Endometrium (tissue), 2 donors: Measurements from ENCODE around the gene SLC12A7.
"Not testable (repeated sequence)": the region's sequence is repeated elsewhere in the genome, so short reads cannot be mapped to it uniquely, and the experiment has no call there.

Source experiments
- FAIRE-seq: peaks from 2 replicates; lab custom pipeline; 2012; peaks lifted over from hg19 to GRCh38; lab: Jason Lieb, UNC
- donor health status: control.
- donor health status: control.

The SLC12A7 gene

DNA sequence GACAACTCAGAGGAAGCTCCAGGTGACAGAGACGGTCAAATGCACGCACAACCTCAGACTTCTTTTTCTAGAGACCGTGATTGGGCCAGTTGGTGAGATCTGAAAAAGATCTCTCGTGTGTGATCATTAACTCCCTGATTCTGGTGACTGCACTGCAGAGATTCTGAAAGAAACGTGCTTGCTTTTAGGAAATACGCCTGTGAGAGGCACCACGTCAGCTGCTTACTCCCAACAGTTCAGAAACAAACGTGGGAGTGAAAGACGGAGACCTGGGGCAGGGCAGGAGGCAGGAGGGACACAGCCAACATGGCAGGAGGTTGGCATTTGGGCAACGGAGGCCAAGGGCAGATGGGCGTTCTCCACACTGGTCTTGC lies 15.9 kb downstream of the SLC12A7 start:
- FAIRE-seq = no peak

- FAIRE-seq = no peak
Measured at GRCh38 chr5:1095302-1095989, 16.4 kb downstream of the SLC12A7 start.

- no peak for FAIRE-seq
Measured at GRCh38 chr5:1094670-1095190, 17.1 kb downstream of the SLC12A7 start.

DNA sequence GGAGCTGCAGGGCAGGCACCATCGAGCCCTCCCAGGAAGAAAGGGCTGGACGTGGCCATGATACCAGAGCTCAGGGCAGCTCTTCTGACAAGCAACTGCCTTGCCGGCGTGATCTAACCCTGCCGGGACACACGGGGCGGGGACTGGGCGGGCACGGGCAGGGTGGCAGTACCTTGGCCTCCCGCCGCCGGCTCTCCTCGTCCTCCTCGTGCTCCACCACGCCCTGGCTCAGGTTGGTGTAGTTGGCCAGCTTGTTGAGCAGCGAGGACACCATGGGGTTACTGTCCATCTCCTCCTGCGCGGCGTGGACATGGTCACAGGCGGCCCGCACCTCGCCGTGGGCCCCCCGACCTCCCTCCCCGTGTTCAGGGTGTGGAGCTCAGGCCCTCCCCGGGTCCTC lies 18.5 kb downstream of the SLC12A7 start:
- FAIRE-seq = no peak

GRCh38 chr5:1092122-1092521 lies 19.7 kb downstream of the SLC12A7 start:
- no peak for FAIRE-seq

- no peak for FAIRE-seq
Measured at GRCh38 chr5:1091632-1092031, 20.2 kb downstream of the SLC12A7 start.

DNA sequence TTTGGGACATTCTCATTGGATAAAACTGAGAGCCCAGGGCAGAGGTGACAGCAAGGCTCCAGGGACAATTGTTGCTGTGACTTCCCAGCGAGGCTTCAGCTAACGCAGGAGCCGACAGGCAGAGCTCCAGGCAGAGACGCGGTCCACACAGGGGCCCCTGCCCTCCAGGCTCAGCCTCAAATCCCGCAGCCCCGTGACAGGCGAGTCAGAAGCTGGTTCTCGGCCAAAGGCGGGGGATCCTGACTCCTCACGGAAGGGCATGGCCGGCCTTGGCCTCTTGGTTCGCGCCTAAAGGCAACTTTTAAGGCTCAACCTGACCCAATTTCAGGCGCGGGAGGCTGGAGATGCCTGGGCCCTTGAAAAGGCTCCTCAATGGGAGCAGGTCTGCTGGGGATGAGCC lies 21.3 kb downstream of the SLC12A7 start:
- FAIRE-seq = no peak

- FAIRE-seq = no peak
Measured at GRCh38 chr5:1089621-1090040, 22.2 kb downstream of the SLC12A7 start.

GRCh38 chr5:1089146-1089545 lies 22.7 kb downstream of the SLC12A7 start:
- no peak for FAIRE-seq

DNA sequence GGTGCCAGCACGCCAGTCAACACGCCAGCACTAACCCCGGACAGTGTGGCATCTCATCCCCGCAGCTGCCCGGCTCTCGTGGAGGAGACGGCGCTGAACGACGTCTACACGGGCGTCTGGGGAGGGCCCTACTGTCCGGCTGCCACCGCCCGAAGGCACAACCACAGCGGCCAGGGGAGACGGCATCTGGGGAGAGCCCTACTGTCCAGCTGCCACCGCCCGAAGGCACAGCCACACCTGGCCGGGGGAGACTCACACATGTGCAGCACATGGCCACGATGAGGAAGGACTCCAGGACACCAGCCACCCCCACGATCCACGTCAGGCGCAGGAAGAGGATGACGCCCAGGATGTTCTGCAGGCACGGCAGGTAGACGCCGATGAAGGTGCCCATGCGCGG lies 23.1 kb downstream of the SLC12A7 start:
- no peak for FAIRE-seq

- FAIRE-seq = no peak
Measured at GRCh38 chr5:1088031-1088430, 23.8 kb downstream of the SLC12A7 start.

DNA sequence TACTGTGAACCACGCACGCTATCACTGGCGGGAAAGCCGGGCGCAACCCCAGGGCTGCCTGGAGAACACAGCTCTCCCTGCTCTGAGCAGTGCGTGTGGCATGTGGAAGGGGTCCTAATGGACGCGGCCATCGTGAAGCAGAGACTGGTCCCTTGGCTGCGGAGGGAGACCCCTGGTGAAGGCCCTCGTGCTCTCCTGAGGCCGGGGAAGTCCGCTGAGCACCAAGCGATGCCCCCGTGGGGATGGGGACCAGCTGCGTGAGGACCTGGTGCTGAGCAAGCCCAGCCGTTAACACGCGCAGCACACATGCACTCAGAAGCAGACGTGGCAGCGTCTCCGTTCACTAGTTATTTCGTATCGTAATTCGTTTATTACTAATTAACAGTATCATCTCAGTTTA lies 24.4 kb downstream of the SLC12A7 start:
- FAIRE-seq = no peak

DNA sequence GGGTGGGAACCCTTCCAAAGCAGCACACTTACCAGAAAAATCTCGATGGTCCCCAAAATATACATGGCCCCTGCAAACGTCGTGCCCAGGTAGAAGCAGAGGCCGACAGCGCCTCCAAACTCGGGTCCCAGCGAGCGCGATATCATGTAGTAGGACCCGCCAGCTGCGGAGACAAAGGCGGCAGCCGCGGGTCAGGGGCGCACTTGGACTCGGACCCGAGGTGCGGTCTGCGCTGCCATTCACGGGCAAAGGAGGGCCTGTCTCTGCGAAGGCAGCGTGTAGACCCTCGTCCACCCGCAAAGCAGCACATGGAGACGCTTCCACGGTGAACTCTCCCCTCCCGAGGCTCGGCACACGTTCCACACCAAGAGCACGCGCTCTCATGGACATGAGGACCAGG lies 25.0 kb downstream of the SLC12A7 start:
- FAIRE-seq = no peak

- no peak for FAIRE-seq
Measured at GRCh38 chr5:1086137-1086536, 25.7 kb downstream of the SLC12A7 start.

GRCh38 chr5:1085391-1085790 lies 26.5 kb downstream of the SLC12A7 start:
- no peak for FAIRE-seq

DNA sequence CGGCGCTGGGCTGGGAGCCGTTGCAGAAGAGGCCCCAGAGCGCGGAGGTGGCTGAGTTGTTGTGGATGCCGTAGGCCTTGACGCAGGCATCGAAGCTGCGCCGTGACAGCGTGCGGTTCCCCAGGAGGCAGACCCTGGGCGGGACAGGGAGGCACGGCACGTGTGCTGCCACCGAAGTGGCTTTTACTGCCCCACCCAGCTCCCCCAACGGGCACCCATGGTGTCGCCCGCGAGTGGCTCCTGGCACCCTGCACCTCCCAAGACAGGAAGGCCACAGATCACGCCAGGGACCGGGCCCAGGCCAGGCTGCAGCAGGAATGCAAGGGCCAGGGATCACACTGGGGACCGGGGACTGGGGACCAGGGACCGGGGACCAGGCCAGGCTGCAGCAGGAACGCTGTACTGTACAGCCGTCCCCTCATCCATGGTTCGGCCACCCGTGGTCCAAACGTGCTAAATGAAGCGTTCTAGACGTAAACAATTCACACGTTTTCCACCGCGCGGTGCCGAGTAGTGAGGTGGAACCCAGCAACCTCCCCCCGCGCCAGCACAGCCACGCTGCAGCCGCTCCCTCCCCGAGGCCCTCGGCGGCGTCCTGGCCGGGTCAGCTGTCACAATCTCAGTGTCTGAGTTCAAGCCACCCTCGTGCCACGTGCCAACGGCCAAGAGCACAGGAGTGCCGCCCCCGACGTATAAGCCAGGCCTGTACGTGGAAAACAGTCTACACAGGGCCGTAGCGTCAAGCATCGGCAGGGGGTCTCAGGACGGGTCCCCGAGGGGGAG lies 27.8 kb downstream of the SLC12A7 start:
- FAIRE-seq = no peak

DNA sequence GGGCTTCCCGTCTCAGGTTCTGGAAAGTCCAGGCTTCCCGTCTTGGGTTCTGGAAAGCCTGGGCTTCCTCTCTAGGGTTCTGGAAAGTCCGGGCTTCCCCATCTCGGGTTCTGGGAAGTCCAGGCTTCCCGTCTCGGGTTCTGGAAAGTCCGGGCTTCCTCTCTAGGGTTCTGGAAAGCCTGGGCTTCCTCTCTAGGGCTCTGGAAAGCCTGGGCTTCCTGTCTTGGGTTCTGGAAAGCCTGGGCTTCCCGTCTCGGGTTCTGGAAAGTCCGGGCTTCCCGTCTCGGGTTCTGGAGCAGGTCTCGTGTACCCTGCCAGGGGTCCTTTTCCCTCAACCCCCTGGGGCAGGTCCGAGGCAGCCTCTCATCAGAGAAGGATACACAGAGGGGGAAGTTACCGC lies 28.8 kb downstream of the SLC12A7 start:
- not testable (repeated sequence) for FAIRE-seq

- no peak for FAIRE-seq
Measured at GRCh38 chr5:1081519-1081918, 30.3 kb downstream of the SLC12A7 start.

- FAIRE-seq = no peak
Measured at GRCh38 chr5:1080432-1080831, 31.4 kb downstream of the SLC12A7 start.

DNA sequence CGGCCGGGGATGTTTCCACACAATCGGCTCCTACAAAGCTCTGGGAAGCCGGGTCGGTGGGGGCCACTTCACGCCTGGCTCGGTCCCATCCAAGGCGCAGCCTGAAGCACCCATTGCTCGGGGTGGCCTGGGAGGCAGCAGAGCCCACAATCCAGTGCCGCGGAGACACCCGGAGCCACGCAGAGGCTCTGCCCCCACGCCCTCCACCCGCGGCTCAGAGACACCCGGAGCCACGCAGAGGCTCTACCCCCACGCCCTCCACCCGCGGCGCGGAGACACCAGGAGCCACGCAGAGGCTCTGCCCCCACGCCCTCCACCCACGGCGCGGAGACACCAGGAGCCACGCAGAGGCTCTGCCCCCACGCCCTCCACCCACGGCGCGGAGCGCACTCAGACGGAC lies 31.9 kb downstream of the SLC12A7 start:
- FAIRE-seq = no peak

DNA sequence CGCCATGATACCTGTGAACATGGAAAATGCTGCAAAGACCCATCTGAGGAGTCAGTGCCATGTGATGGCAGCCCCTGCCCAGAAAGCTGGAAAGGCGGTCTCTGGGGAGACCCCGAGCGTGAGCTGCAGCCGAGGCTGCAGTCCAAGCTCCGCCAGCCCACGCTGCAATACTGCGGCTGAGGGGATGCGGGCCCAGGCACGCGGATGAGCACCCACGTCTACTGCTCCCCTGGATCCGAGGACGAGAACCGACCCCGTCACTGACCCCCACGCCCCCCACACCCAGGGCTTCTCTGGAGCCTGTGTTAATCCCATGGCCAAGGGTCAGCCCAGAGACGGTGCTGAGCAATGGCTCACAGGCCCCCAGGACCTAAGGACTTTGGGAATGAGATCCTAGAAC lies 32.4 kb downstream of the SLC12A7 start:
- FAIRE-seq = no peak

DNA sequence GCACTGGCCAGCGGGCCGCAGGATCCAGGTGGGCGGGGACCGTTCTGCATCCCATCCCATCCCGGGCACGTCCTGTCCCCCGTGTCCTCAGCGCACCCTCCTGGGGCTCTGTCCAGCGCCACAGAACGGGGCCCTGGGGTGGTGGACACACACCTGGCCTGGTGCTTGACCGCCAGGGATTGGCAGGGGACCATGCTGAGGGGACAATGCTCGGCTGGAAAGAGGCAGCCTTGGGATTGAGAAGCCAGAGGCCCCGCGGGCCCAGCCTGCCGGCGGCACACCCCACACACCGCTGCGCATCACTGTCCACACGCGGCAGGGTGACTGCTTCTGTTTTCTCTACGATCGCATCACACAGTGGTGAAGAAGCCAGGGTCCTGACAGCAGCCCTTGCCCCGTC lies 33.0 kb downstream of the SLC12A7 start:
- FAIRE-seq = no peak

DNA sequence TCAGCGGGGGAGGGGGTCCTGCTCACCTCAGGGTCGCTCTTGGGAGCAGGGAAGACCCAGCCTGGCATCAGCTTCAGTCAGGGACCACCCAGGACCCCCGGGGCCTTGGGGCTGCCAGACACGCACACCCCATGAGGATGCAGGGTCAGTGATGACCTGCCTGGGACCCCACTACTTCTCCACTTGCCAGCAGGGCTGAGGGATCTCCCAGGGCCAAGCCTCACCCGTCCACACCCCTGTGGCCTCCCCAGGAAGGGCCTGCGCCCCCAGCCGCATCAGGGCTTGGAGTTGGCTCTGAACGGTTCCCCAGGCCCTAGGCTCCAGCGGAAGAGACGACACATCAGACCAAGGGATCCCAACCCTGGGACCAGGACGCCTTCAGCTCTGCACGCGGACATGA lies 33.7 kb downstream of the SLC12A7 start:
- FAIRE-seq = no peak
